ENCODE data around the gene SCN3B.

DNA sequence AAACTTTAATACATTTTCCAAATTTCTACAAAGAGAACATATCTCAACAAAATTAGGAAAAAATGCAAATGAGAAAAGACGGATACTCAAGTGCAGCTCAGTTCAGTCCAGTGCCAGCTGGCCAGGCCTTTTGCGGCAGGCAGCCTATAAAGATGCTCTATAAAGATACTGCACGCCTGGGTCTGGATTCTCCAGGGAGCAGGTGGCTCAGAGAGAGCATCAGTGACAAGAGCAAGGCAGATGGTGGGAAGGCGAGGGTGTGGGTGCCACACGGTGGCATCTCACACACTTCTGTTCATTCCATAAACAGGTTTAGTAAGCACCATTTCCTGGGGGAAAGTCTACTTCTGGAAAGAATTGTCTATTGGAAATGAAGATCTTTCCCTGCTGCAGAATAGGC lies 18.1 kb upstream of the SCN3B start:
- TF ChIP-seq, protein P1, sequence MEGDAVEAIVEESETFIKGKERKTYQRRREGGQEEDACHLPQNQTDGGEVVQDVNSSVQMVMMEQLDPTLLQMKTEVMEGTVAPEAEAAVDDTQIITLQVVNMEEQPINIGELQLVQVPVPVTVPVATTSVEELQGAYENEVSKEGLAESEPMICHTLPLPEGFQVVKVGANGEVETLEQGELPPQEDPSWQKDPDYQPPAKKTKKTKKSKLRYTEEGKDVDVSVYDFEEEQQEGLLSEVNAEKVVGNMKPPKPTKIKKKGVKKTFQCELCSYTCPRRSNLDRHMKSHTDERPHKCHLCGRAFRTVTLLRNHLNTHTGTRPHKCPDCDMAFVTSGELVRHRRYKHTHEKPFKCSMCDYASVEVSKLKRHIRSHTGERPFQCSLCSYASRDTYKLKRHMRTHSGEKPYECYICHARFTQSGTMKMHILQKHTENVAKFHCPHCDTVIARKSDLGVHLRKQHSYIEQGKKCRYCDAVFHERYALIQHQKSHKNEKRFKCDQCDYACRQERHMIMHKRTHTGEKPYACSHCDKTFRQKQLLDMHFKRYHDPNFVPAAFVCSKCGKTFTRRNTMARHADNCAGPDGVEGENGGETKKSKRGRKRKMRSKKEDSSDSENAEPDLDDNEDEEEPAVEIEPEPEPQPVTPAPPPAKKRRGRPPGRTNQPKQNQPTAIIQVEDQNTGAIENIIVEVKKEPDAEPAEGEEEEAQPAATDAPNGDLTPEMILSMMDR (IDR thresholded peaks at IDR 0.05; ENCODE audit: poor library complexity), result no peak
- TF ChIP-seq EZH2 (IDR thresholded peaks at IDR 0.05; ENCODE audit: borderline replicate concordance), result no peak
